Stimulated activated CD8-positive, alpha-beta memory T cell treated with anti-CD3 and anti-CD28 coated beads, Interleukin-4, amount 100 ng/mL, for 24 hours (primary cell): ENCODE results near the gene WASHC4.
"Not testable (repeated sequence)": the region's sequence is repeated elsewhere in the genome, so short reads cannot be mapped to it uniquely, and the experiment has no call there.

Experiments used
- DNase-seq: peaks from one replicate; pipeline ENCODE4 v3.0.0-alpha.2; 2020; ENCODE audit warnings: low read depth

Gene WASHC4

DNA sequence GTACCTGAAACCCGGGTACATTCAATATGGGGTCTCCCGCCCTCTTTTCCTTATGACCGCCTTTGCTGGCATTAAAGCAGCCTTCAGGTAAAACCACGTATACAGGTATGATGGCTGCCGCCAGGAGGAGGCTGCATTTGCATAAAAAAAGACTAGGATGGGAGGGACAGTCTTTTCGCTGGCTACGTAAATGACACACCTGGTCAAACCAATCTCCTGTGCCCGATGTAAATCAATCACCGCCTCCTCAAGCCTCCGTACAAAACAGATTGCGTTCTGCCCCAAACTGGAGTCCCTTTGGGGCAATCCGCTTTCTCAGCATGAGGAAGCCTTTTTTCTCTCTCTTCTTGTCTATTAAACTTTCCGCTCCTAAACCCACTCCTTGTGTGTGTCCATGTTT, 15.2 kb upstream of the WASHC4 start:
- DNase-seq, result no peak

DNA sequence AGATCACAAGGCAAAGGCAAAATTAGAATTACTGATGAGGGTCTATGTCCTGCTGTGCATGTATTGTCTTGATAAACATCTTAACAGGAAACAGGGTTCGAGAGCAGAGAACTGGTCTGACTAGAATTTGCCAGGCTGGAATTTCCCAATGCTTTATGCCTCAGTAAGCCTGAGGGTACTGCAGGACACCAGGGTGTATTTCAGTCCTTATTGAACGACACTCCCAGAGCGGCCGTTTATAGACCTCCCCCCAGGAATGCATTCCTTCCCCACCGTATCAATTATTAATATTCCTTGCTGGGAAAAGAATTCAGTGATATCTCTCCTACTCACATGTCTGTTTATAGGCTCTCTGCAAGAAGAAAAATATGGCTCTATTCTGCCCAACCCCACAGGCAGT, 12.2 kb upstream of the WASHC4 start:
- DNase-seq, result not testable (repeated sequence)

- no peak for DNase-seq
Observed at GRCh38 chr12:105099356-105099755, 8.2 kb upstream of the WASHC4 start.

DNA sequence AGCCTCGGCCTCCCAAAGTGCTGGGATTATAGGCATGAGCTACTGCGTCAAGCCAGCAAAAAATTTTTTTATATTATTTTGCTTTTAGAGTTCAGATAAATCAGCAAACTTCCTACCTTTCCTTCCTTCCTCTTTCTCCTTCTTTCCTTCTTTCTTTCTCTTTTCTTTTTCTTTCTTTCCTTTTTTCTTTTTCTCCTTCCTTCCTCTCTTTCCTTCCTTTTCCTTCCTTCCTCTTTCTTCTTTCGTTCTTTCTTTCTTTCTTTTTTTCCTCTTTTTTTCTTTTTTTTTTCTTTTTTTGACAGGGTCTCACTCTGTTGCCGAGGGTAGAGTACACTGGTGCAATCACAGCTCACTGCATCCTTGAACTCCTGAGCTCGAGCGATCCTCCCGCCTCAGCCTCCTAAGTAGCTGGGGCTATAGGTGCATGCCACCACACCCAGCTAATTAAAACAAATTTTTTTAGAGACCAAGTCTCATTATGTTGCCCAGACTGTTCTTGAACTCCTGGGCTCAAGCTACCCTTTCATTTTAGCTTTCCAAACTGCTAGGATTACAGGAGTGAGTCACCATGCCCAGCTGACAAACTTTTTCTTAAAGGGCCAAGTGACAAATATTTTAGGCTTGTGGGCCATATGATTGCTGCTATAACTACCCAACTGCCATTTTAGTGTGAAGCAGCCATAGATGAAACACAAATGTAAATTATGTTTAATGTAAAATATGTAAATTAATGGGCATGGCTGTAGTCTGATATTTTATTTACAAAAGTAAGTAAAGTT, 7.1 kb upstream of the WASHC4 start:
- no peak for DNase-seq

DNA sequence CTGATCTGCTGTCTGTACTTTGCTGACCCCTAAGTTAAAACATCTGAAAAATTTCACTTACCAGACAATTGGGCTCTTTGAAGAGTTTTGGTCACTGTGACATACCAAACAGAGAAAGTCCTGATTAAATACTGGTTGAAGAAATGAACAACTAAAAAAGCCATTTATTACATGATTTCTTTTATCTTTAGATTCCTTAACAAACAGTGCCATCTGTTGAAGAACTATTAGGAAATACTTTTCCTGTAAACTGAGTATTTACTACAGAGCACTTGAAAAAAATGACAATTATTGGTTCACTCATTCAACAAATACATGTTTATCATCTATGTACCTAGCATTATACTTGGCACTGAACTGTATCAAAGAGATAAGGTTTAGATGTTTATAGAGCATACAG, 6.5 kb upstream of the WASHC4 start:
- DNase-seq, result no peak

DNA sequence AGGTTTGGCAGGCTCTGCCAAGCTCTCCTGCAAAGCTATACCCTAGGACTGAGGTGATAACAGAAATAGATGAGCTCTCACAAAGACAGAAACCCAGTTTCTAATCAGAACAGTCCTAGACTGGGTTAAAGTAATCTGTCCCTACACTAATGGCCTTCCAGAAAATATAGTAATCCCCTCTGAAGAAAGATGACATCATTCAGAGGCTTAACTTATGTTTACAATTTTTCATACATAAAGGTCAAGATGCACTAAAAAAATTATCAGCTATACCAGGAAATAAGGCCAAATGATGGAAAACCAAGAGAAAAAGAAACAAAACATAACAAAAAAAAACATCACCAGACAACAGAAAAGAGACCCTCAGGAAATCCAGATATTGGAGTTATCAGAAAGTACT, 4.9 kb upstream of the WASHC4 start:
- DNase-seq, result no peak

- no peak for DNase-seq
Observed at GRCh38 chr12:105104762-105105161, 2.8 kb upstream of the WASHC4 start.

GRCh38 chr12:105106621-105107020, 910 bp upstream of the WASHC4 start:
- no peak for DNase-seq

GRCh38 chr12:105107171-105107493, 399 bp upstream of the WASHC4 start:
- DNase-seq, result no peak

- DNase-seq, result no peak
Observed at GRCh38 chr12:105109465-105110212, 2.1 kb downstream of the WASHC4 start.

- DNase-seq, result no peak
Observed at GRCh38 chr12:105110851-105111250, 3.3 kb downstream of the WASHC4 start.

DNA sequence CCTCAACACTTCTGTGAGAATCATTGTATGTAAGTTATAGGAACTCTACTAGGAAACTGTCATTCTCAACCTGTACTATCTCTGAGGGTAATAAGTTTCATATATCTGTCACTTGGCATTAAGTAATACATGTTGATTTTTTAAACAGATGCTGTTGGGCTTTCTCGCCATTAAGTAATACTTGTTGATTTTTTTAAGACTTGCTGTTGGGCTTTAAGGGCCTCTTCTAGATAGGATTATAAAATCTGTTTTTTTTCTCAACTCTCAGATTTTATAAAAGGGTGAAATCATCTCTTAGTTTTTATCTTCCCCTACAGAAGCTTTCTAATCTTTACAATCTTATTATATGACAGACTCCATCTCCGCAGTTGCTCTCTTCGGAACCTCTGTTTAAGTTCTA, 5.6 kb downstream of the WASHC4 start:
- DNase-seq, result no peak

- DNase-seq, result no peak
Observed at GRCh38 chr12:105116969-105117368, 9.4 kb downstream of the WASHC4 start.

- DNase-seq, result no peak
Observed at GRCh38 chr12:105120551-105120950, 13.0 kb downstream of the WASHC4 start.

GRCh38 chr12:105138248-105138647, 30.7 kb downstream of the WASHC4 start:
- DNase-seq, result no peak

DNA sequence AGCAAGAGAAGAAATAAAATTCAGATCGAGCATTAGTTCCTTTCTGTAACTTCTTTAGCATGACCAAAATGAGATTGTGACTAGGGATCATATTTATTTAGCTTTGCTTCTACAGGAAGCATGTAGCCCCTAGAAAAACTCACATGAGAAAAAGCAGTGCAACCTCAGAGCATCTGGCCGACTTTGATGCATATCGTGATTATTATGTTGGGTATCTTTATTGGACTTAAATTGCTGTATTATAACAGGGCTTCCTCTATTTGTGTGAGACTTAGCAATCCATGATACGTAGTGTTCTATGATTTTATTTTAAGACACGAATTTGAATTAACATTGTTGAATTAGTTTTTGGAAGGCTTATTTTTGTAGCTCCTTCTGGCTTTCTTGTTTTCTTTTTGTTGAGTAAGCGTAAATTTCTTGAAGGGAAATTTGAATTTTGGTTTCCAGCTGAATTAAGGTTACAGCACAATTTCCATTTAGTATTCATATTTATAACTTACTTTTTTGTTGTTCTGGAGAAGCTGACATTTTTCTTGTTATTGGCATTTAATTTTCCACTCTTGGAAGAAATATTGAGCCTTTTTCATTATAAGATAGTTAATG, 33.9 kb downstream of the WASHC4 start:
- DNase-seq, result no peak

GRCh38 chr12:105142259-105142658, 34.7 kb downstream of the WASHC4 start:
- no peak for DNase-seq

- no peak for DNase-seq
Observed at GRCh38 chr12:105156260-105156659, 48.7 kb downstream of the WASHC4 start.

- no peak for DNase-seq
Observed at GRCh38 chr12:105157606-105158005, 50.1 kb downstream of the WASHC4 start.

DNA sequence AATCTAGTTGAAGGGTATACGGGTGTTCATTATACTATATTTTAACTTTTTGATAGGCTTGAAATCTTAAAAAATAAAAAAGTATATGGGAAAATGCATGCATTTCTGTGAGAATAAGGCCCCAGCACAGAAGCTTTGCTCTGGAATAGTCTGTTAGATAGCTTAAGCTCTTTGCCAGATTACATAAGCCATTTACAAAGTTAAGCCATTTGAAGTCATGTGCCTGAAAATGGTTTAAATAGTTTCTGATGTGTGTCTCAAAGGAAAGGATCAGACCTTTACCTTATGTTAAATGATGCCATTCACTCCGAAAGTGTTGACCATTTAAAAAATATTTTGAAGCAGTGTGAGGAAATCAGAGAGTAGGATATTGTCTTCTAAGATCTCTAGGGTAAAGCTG, 51.3 kb downstream of the WASHC4 start:
- no peak for DNase-seq

DNA sequence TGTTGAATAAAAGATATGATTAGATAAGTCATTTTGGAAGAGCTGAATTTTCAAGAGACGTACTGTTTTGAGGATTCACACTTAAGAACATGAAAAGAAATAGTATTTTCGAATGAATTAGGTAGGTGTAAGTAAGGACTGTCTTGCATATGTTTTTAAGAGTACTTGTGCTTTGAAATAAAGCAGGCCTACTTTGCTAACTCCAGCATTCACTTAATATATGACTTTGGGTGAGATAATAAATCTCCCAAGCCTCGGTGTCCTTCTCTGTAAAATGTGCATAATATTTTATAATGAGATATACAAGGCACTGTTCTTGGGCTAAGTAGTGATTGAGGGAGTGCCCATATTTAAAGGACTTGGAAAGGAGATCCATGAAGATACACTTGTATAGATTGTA, 54.6 kb downstream of the WASHC4 start:
- no peak for DNase-seq

DNA sequence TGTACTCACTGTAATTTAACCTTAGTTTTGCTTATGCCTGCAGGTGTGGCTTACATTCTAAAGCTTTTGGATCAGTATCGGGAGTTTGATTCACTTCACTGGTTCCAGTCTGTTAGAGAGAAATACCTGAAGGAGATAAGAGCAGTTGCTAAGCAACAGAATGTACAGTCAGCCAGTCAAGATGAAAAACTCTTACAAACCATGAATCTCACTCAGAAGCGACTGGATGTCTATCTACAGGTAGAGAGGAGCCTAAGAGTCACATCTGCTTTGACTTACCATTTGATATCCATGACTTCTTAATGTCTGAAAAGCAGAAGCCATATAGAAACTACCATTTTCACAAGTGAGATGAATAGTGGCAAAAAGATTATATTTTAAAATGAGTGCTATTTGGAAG, 56.5 kb downstream of the WASHC4 start:
- DNase-seq, result no peak

- no peak for DNase-seq
Observed at GRCh38 chr12:105166736-105167135, 59.2 kb downstream of the WASHC4 start.
